C4-2B (cell line): ENCODE results near the gene TMEM30B.

Source experiments
- ZFX ChIP-seq: fragments of 450-650 bp; IDR thresholded peaks from 2 replicates; pipeline ENCODE4 v1.6.1; 2017
- TF ChIP-seq, protein P1 (sequence below): fragments of 450-650 bp; conservative IDR thresholded peaks from 2 replicates; pipeline ENCODE4 v1.5.1; 2017; ENCODE audit warnings: mild to moderate bottlenecking

DNA sequence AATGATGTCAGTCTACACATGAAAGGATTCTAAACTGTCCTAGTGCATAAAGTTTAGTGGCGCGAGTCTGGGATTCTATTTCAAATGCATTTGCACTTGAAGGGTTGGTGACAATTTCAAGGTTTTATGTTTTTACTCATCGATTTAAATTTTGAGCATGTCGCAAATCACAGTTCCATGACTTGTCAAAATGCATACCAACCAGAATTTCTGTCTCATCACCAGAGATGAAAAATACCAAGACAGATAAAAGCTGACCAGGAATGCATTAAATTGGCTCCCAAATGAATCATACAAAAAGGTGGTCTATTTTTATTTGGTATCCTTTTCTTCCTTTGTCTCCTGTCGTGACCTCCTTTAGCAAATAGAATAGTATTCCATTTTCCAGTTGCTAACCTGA lies 25.2 kb downstream of the TMEM30B start:
- TF ChIP-seq, protein P1, sequence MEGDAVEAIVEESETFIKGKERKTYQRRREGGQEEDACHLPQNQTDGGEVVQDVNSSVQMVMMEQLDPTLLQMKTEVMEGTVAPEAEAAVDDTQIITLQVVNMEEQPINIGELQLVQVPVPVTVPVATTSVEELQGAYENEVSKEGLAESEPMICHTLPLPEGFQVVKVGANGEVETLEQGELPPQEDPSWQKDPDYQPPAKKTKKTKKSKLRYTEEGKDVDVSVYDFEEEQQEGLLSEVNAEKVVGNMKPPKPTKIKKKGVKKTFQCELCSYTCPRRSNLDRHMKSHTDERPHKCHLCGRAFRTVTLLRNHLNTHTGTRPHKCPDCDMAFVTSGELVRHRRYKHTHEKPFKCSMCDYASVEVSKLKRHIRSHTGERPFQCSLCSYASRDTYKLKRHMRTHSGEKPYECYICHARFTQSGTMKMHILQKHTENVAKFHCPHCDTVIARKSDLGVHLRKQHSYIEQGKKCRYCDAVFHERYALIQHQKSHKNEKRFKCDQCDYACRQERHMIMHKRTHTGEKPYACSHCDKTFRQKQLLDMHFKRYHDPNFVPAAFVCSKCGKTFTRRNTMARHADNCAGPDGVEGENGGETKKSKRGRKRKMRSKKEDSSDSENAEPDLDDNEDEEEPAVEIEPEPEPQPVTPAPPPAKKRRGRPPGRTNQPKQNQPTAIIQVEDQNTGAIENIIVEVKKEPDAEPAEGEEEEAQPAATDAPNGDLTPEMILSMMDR, result no peak
- TF ChIP-seq ZFX, result no peak
